Measurements from ENCODE around the gene CLOCK.

Gene CLOCK

DNA sequence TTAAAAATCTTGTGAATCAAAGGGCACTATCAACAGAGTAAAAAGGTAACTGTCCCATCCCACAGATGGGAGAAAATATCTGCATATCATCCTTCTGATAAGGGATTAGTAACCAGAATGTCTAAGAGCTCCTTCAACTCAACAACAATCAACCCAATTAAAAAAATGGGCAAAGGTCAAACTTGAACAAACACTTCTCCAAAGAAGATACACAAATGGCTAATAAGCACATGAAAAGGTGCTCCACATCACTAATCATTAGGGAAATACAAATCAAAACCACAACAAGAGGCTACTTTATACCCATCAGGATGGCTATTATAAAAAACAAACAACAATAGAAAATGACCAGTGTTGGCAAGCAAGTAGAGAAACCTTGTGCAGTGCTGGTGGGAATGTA, 107.7 kb downstream of the CLOCK start:
- Mint-ChIP-seq H3K27ac (no peak overlapping the region), H3K27me3 (ENCODE audit: low read depth) (no peaks in the 10 kb centered on the region), H3K4me3 (no peak overlapping the region), H3K4me1 (no peaks in the 10 kb centered on the region), H3K36me3 (ENCODE audit: low read depth) (peaks cover 73% of the 10 kb centered on the region), H3K9me3 (no peaks in the 10 kb centered on the region)
- TF ChIP-seq, protein P1, sequence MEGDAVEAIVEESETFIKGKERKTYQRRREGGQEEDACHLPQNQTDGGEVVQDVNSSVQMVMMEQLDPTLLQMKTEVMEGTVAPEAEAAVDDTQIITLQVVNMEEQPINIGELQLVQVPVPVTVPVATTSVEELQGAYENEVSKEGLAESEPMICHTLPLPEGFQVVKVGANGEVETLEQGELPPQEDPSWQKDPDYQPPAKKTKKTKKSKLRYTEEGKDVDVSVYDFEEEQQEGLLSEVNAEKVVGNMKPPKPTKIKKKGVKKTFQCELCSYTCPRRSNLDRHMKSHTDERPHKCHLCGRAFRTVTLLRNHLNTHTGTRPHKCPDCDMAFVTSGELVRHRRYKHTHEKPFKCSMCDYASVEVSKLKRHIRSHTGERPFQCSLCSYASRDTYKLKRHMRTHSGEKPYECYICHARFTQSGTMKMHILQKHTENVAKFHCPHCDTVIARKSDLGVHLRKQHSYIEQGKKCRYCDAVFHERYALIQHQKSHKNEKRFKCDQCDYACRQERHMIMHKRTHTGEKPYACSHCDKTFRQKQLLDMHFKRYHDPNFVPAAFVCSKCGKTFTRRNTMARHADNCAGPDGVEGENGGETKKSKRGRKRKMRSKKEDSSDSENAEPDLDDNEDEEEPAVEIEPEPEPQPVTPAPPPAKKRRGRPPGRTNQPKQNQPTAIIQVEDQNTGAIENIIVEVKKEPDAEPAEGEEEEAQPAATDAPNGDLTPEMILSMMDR (IDR thresholded peaks at IDR 0.05; ENCODE audit: unreplicated experiment in 3 of 3): no peak

DNA sequence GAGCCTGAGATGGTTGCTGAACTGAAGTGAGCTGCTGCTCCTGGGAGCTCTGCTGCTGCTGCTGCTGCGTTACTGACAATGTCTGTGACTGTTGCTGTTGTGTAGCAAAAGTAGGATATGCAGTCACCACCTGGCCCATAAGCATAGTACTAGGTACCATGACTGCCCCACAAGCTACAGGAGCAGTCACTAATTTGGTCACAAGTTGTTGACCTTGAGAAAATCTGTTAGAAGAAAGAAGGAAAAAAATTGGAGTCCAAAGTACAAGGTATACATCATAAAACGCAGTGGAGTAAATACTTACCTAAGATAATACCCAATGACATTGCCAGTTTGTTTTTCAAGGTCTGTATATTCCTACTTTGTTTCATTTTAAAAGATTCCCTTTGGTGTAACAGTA, 108.4 kb downstream of the CLOCK start:
- H3K36me3 Mint-ChIP-seq (ENCODE audit: low read depth): peaks cover 70% of the 10 kb centered on the region
- TF ChIP-seq, protein P1 (IDR thresholded peaks at IDR 0.05; ENCODE audit: unreplicated experiment in 3 of 3): no peak
- H3K4me3 Mint-ChIP-seq: no peak overlapping the region
- H3K27me3 Mint-ChIP-seq (ENCODE audit: low read depth): no peaks in the 10 kb centered on the region
- no peaks in the 10 kb centered on the region for H3K4me1 Mint-ChIP-seq
- no peak overlapping the region for H3K27ac Mint-ChIP-seq
- H3K9me3 Mint-ChIP-seq: no peaks in the 10 kb centered on the region

DNA sequence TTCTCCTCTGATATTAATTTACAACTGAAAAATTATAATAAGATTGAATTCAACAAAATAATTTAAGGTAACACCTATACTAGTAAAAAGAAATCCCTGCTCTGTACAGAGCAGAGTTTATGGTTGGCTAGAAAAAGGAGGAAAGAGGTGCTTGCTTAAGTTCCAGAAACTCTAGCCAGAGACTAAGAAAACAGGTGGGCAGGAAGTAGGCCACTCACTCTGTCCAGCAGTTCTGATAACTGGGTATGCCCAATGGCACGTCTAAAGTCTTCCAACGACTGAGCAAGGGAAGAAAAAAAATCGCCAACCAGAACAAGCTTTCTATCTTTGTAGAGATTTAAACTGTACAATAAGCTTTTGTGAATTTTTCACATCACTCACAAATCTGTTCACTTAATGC, 108.9 kb downstream of the CLOCK start:
- no peaks in the 10 kb centered on the region for H3K9me3 Mint-ChIP-seq
- H3K4me1 Mint-ChIP-seq: no peaks in the 10 kb centered on the region
- no peaks in the 10 kb centered on the region for H3K27me3 Mint-ChIP-seq (ENCODE audit: low read depth)
- peaks cover 74% of the 10 kb centered on the region for H3K36me3 Mint-ChIP-seq (ENCODE audit: low read depth)
- TF ChIP-seq, protein P1 (IDR thresholded peaks at IDR 0.05; ENCODE audit: unreplicated experiment in 3 of 3): no peak
- no peak overlapping the region for H3K4me3 Mint-ChIP-seq
- no peak overlapping the region for H3K27ac Mint-ChIP-seq

DNA sequence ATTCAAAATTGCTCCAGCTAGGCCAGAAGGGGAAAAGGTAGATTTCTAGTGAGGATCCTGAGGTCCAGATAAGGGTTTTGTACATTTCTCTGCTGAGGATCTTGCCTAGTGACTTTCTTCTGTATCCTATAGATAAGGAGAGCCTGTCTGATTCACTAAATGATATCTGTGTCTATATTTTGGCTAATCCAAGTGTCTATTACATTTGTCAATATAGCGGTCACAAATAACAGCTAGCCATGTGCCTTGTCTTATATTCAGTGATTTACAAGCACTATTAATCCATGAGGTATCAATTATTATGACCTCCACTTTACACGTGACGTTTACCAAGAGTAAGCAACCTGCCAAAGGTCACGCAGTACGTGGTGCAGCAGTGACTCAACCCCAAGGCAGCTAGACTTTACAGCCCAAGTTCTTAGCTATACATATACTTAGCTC, 109.3 kb downstream of the CLOCK start:
- Mint-ChIP-seq H3K9me3 (no peaks in the 10 kb centered on the region), H3K4me1 (no peaks in the 10 kb centered on the region), H3K27me3 (ENCODE audit: low read depth) (no peaks in the 10 kb centered on the region), H3K36me3 (ENCODE audit: low read depth) (peaks cover 74% of the 10 kb centered on the region), H3K27ac (no peak overlapping the region), H3K4me3 (no peak overlapping the region)
- TF ChIP-seq, protein P1 (IDR thresholded peaks at IDR 0.05; ENCODE audit: unreplicated experiment in 3 of 3): no peak

DNA sequence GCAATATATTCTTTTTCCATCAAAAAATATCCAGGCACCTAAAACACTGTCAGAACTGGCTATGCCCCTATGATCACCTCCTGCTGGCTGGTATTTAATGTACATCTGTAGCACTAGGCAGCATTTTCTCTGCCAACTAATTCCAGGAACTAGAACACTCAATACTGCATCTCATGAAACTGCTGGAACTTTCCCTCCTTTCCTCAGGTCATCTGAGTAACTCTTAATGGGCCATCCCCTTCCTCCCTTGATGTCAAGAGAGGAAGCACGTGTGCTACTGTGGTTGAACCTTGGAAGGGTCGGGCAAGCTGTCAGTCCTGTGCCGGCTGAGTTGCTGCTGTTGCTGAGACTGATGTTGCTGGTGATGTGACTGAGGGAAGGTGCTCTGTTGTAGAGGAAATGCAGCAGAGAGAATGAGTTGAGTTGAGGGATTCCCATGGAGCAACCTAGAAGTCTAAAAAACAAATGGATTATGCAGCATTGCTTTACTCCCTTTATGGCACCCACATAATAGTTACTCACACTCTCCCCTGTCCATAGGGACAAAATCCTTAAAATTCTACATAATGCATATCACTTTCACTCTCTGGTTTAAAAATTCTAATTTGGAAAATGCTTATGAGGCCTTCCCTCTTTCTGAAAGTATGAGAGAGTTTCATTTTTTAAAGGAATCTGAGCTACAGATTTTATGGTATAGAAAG, 111.4 kb downstream of the CLOCK start:
- peaks cover 71% of the 10 kb centered on the region for H3K36me3 Mint-ChIP-seq (ENCODE audit: low read depth)
- TF ChIP-seq, protein P1 (IDR thresholded peaks at IDR 0.05; ENCODE audit: unreplicated experiment in 3 of 3): no peak
- no peaks in the 10 kb centered on the region for H3K27me3 Mint-ChIP-seq (ENCODE audit: low read depth)
- H3K27ac Mint-ChIP-seq: no peak overlapping the region
- H3K4me1 Mint-ChIP-seq: no peaks in the 10 kb centered on the region
- no peak overlapping the region for H3K4me3 Mint-ChIP-seq
- H3K9me3 Mint-ChIP-seq: no peaks in the 10 kb centered on the region

DNA sequence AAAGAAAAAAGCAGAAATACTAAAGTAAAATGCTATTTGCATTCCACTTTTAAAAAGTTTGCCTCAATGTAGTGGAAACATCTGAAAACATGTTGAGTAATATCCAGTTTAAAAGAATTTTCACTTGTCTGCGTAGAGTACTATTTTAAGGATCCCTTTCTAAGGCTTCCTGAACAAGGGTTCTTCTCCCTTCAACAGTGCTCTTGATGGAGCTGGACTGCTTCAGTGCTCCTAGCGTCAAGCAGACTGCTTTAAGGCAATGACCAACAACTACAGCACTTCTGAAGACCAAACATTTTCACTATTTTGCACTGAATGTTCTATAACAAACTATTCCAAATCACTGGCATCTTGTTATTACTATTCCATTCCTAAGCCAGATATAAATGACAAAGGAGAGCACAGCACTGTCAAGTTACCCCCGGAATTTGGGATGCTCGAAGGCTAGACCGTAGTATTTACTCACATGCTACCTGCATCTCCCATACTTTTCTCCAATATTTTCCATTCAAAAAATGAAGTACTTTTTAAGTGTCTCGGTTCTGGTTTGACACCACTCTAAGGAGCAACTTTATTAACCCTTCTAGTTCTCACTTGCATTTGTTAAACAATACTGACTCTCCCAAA, 114.9 kb downstream of the CLOCK start:
- no peak overlapping the region for H3K27ac Mint-ChIP-seq
- H3K4me1 Mint-ChIP-seq: no peaks in the 10 kb centered on the region
- no peaks in the 10 kb centered on the region for H3K27me3 Mint-ChIP-seq (ENCODE audit: low read depth)
- H3K36me3 Mint-ChIP-seq (ENCODE audit: low read depth): peaks cover 54% of the 10 kb centered on the region
- TF ChIP-seq, protein P1 (IDR thresholded peaks at IDR 0.05; ENCODE audit: unreplicated experiment in 3 of 3): no peak
- no peaks in the 10 kb centered on the region for H3K9me3 Mint-ChIP-seq
- no peak overlapping the region for H3K4me3 Mint-ChIP-seq

Measured in nephron (organoid).